HG02884 (cell line): ENCODE results near the gene SEPTIN3.

Source experiments
- ATAC-seq: cut with Tn5 transposase; IDR thresholded peaks from one replicate; pipeline ENCODE4 v1.9.1; 2021; ENCODE audit warnings: mild to moderate bottlenecking, moderate library complexity; ENCODE audit not compliant: unreplicated experiment

SEPTIN3 gene

DNA sequence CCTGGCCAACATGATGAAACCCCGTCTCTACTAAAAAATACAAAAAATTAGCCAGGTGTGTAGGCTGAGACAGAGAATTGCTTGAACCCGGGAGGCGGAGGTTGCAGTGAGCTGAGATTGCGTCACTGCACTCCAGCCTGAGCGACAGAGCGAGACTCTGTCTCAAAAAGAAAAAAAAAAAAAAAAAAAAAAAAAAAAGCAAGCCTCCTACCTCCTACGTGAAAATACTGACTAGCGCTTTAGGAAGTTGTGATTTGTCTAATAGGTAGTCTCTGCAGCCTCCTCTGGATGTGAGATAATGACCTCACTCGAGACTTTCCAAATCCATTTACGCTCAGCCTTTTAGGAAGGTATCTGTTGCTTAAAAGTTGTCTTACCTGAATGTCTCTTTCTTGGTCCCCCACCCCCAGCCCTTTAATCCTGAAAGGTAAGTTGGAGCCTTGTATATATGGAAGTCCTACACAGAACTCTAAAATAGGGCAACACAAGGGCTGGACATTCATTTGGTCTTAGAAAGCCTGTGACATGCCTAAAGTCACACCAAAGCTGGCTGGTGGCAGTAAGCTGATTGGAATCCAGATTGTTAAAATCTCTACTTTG, 5.5 kb downstream of the SEPTIN3 start:
- no peak for ATAC-seq

DNA sequence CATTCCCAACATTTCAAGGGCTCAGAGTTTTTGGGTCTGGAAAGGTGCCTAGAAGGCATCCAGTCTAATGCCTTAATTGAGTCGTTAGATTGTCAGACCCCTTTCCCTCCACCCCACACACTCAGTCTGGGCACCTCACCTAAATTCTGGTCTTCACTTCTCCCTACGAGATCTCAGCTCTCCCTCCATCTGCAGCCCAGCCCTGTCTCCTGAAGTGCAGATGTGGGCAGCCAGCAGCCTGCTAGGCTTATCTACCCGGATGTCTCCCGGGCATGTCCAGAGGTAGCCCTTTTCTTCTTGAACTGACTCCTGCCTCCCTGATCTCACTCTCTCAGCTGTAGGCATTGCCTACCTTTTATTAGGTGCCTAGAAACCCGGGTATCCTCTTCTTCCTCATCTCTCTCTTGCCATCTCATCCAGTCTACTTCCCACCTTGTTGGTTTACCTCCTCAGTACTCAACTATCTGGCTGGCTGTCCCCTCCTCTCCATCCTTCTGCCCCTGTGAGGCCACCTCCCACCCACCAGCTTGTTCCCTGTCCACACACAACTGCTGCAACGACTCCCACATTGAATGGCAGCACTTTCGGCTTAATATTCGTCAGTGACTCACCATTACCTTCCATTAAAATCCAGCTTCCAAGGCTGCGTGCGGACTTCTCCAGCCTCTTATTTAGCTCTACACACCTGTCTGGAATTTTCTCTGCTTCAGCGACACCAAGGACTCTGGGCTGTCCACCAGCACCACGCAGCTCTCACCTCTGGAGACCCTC, 6.2 kb downstream of the SEPTIN3 start:
- no peak for ATAC-seq

DNA sequence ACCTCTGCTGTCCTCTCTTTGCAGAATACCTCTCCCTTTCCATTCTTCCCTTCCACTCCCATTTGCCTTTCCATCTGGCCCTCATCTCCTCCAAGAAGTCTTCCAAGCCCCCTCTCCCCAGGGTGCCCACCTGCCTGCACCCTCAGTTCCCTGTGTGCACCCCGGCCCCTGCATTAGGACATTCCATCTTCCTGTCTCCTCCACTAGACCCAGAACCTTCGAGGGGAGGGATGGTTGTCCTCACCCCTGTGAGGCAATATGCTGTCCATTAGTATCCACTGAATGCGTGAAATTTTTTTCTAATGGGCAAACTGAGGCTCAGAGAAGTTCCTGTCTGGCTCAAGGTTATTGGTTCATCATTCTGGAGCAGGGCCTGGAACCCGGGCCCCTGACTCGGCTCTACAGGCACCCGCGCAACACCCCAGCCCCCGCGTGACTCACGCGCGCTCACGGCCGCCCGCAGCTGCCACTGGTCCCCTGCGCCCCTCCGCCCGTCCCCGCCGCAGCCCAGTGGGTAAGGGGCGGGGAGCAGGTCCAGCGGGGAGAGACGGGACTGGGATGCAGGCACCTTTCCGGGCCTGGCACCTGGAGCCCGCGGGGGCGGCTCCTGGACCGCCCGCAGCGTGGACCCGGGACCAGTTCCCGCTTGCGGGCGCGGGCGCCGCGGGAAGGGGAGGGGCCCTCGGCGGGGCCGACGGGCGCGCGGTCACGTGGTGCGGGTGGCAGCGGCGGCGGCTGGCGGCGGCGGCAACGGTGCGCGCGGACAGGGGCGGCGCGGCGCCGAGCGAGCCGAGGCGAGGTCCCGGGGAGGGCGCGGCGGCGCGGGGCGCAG, 7.0 kb downstream of the SEPTIN3 start:
- ATAC-seq: no peak

DNA sequence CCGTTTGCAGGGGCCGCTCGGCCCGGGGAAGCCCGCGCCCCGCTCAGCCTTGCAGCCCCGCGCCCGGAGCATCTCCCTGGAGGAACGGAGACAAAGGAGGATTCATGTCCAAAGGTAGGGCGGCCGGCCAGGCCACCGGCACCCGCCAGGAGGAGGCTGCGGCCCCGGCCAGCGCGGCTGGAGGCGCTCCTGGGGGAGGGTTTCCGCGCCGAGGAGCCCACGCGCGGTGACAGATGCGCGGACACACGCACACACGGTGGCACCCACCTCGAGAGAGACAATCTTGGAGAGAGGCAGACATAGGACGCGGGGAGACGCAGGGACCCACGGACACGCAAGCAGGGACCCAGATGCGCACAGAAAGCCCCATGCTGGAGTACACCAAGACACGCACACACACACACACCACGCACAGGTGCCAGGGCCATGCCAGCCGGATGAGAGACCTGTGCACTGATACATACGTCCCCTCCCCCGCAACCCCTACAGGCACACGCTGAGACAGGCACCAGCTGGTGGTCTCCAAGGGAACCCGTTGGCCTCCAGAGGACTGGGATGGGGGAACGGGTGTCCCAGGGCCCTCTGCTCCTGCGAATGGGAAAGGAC, 7.8 kb downstream of the SEPTIN3 start:
- ATAC-seq: no peak

DNA sequence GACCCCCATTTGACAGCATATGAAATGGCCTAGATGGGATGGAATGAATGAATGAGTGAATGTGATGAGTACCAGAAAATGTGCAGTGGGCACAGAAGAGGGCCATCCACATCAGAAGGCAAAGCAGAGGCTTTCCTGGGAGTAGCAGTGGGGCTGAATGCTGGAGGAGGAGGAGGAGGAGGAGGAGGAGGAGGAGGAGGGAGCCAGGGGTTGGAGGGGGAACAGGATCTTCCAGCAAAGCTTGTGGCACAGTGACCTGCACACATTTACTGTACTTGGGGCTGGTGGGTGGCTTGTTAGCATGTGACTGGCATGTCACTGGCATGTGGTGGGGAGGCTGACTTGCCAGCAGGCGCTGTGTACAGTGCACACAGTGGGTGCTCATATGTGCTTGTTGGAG, 9.5 kb downstream of the SEPTIN3 start:
- no peak for ATAC-seq

DNA sequence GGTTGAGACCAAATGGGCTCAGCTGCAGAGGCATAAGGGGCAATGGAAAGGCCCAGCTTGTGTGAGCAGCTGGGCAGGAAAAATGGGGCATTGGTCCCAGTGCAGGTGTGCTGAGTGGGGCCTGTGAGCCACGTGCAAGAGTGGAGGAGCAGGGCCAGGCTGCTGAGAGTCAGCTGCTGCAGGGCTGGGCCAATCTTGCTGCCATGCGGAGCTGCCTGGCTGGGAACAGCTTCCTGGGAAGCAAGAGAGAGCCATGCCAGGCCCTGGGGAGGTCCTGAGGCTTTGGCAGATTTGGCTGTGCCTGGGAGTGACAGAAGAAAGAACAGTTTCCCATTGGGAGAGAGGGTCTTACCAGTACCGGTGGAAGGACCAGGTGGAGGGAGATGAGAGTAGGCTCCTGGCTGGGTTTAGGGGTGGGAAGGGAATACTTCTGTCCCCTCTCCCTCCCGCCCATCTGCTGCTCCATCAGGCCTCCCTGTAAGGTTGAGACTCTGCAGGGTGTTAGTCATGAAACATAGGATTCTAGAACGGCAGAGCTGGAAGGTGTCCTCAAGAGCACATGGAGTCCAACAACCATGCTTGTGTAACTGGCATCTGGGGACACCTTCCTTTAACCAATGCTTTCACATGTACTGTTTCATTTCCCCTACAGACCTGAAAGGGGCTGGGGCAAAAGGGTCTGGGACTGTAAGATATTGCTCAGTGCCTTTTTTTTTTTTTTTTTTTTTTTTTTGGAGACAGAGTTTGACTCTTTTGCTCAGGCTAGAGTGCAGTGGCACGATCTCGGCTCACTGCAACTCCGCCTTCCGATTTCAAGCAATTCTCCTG, 10.4 kb downstream of the SEPTIN3 start:
- no peak for ATAC-seq

DNA sequence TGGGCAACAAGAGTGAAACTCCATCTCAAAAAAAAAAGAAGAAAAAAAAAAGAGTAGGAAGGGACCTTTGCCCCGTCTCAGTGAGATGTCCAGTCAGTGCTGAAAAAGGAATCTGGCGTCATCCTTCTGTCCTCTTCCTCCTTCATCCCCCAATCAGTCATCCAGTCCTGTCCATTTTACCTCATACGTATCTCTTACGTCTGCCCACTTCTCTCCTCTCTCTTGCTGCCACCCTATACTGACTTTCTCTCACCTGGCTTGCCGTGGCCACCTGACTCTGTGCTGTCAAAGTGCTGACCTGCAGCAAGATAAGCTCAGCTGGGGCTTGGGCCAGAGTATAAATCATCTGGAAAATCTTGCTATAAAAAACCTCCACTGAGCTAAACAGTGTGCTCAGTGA, 13.6 kb downstream of the SEPTIN3 start:
- ATAC-seq: no peak

DNA sequence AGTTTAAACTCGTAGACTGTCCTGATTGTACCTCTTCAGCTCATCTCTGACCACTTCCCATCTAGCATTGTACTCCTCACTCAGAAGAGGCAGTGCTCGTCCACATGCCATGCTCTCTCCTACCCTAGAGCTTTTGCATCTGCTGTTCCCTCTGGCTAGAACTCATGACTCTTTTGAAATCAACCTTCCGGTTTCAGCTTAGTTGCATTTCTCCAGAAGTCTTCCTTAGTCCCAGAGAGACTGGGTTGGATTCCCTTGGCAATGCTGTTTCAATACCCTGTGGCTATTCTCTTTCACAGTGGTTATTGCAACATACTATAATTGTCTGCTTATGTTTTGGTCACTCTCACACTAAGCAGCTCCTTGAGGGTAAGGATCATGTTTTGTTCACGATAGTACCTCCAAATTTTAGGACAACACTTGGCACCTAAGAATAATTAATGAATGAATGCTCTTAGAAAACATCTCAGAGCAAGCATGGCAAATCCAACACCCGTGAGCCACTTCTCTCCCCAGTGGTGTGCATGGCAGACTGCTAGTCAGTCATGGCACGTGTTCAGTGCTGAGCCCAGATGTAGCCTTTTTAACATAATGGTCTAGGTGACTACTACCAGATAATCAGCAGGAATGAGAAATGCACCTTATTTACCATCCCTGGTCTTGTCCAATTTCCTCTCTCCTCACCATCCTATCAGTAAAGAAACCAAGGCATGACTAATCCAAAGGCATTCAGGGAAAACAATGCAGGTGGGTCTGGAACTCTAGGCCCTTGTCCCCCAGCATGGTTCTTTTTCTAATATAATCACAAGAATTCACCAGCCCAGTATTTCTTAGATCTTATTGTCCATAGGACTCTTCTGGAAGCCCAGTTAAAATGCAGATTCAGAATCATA, 14.5 kb downstream of the SEPTIN3 start:
- ATAC-seq: no peak

DNA sequence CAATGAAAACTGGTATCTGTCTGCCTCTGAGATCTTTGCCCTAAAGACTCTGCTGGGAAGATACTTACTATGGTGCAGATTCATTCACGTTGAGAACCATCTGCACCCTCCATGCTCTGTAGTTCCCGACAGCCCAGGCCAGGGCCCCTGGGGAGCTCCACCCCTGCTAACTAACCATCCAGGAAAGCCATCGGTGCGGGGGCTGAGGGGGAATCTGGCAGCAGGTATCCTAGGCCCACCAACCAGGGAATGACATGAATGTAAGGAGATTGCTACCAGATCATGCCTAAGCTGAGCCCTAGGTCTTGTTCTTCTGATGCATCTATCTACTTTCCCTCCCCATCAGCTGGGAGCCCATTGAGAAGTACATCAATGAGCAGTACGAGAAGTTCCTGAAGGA, 18.0 kb downstream of the SEPTIN3 start:
- ATAC-seq: no peak

DNA sequence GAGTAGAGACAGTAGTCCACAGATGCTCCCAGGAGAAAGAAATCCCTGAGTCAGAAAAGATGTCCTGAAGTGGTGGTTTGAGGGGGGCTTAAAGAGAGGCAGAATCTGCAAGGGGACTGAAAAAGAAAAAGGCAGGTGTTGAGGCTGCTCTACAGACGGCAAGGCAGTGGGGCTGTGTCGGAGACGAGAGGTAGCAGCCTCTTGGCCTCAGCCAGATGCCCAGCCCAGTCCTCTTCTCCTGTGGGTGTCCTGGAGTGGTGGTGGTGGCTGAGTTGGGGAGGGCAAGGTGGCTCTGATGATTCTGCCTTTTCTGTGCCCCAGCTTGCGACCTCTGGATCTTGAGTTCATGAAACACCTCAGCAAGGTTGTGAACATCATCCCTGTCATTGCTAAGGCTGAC, 20.0 kb downstream of the SEPTIN3 start:
- ATAC-seq: no peak

DNA sequence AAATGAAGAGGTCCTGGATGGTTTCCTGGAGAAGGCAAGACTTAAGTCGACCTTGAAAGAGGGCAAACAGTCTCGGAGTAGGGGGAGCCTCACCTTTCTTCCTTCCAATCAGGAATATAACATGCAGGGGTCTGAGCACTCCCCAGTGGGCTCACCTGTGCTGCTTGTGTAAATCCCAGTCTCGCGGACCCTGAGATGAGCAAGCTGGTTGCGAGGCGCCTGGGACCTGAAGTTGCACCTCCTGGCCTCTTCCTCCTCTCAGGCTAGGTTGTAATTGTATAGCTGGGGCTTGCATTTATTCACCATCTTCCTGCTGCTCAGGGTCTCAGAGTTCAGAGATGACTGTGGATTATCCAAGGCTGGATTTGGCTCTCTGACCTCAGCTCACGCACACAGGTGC, 21.9 kb downstream of the SEPTIN3 start:
- no peak for ATAC-seq

DNA sequence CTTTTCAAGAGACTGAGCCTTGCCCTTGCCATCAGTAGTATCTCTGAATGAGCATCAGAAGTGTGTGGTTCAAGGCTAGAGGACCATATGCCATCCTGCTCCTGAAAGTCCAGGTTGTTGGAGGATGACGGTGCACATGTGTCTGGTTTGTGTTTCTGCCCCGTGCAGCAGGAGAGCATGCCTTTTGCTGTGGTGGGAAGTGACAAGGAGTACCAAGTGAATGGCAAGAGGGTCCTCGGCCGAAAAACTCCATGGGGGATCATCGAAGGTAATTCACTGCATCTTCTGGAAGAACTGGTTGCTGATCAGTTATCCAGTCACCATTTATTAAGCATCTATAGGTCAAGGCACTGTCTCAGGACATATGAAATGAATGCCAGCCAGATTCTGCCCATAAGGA, 23.3 kb downstream of the SEPTIN3 start:
- no peak for ATAC-seq

DNA sequence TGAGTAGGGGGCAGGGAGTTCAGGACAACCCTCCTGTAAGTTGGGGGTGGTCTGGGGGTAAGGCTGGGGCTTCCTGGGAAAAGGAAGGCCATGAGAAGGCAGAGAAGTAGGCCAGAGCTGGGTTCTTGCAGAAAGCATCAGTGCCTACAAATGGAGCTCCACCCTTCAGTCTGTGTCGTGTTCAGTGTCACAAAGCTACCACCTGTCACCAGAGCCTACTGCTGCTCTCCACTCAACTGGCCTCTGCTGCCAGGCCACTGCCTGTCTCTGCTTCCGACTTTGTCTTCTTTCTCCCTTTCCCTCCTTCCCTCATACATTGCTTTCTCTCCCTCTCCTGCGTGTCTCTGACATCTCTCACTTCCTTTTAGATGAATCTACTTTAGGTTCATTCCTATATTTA, 26.0 kb downstream of the SEPTIN3 start:
- no peak for ATAC-seq

DNA sequence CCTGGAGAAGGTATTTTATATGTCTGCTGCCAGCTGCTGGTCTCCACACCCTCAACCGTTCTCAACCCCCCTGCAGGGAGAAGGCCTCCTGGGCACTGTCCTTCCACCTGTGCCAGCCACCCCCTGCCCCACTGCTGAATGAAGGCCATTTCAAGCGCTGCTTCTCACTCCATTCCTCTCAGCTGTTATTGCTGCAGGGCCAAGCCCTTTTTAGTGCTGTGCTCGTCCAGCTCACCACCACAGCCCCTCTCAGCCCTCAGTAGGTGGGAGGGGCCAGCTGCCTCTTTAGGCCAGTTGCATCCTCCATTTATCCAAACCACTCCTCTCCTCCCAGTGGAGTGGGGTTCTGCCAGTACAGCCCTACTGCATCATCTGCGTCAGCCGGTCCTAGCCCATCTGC, 27.6 kb downstream of the SEPTIN3 start:
- no peak for ATAC-seq

DNA sequence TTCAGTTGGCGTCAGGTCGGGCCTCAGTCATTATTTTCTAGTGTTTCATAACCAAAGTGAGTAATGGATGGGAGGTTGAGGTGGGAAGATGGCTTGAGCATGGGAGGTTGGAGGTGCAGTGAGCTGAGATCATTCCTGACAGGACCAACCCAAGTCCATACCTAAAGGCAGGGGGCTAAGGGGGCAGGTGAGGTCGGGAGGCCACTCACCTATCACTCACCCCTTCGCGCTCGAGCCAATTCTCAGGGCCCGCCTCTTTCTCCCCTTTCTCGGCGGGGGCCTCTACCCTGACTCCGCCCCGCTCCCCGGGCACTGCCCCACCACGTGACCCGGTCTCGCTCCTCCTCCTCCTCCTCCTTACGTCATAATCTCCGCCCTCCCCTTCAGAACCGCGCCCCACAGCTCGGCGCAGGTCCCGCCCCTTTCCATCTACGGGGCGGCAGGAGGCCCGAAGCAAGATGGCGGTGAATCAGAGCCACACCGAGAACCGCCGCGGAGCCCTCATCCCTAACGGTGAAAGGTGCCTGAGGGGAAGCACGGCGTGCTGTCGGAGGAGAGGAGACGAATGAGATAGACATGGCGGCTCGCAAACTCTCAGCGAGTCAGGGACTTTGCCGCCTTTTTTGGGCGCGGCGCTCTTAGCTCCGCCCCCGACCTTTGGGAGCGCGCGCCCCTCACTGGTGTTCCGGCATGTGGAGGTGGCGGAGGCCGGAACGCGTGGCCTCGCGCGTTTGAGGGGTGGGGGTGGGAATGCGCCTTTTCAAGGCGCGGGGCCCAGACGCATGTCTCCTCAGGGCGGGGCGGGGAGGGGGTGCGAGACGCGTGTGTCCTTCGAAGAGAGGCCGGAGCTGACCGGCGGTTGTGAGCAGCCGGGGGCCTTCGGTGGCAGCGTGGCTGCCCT, 29.4 kb downstream of the SEPTIN3 start, which contains the start of gene WBP2NL:
TSS of gene WBP2NL (plus strand) at position 428 of the 901 bp plus-strand sequence. CDS start at position 459, 31 bp downstream.
- no peak for ATAC-seq

DNA sequence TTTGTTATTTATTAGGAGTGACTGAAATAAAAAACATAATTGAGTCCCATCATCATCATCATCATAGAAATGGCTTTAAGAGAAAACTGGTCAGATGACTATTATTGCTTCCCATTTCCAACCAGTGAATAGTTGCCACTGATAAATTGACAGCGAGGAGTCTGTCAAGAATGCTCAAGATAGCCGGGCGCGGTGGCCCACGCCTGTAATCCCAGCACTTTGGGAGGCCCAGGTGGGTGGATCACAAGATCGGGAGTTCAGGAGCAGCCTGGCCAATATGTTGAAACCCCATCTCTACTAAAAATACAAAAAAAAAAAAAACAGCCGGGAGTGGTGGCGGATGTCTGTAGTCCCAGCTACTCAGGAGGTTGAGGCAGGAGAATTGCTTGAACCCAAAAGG, 31.2 kb downstream of the SEPTIN3 start:
- no peak for ATAC-seq

DNA sequence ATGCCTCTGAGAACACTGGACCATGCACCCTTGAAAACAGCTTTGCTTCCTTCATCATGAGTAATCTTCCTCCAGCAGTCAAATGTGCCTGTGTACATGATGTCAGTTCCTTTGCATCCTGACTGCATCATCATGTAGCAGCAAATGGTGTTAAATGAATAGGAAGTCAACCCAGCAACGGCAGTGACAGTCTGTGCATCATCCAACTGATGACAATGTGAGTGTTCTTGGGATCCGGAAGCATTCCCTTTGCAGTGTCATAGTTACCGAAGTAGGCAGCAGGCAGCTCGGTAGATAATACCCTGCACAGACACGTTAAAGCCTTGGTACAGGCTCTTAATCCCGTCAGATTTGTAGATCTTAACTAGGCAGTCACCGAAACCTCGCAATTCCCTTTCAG, 31.9 kb downstream of the SEPTIN3 start:
- ATAC-seq: no peak

DNA sequence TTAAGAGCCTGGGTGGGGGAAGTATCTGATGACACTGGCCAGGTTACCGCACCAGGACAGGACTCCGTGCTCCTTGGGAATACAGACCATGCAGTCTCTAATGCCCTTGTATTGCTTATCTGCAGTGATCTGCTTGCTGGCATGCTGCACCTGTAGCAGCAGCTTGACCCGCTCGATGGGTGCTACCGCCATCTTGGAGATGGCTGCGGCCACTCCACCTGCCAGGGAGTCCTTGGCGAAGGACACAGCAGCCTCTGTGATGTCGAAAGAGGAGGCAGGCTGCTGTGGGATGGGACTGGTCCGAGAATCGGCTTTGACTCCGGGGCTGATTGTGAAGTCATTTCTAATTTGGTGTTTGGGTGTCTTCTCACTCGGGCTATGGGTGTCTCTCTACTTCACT, 32.5 kb downstream of the SEPTIN3 start:
- no peak for ATAC-seq

DNA sequence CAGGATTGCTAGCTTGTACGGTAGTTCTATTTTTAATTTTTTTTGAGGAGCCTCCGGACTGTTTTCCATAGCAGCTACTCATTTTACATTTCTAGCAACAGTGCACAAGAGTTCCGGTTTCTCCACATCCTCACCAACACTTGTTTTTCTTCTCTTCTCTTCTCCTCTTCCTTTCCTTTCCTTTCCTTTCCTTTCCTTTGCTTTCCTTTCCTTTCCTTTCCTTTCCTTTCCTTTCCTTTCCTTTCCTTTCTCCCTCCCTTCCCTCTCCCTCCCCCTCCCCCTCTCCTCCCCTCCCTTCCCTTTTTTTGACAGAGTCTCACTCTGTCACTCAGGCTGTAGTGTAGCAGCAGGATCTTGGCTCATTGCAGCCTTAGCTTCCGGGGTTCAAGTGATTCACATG, 38.7 kb downstream of the SEPTIN3 start:
- no peak for ATAC-seq
